SK-N-SH treated with all-trans-retinoic acid at 6 μM for 48 hours (cell line): ENCODE measurements around the gene CDK10.

ENCODE experiments used
- ZFP3 ChIP-seq: fragments of 250-450 bp; sonication (Bioruptor Pico); IDR thresholded peaks from 2 replicates; pipeline ENCODE4 v1.5.0; 2020; ENCODE audit warnings: mild to moderate bottlenecking, moderate library complexity
- TF ChIP-seq, protein P1 (sequence below): fragments of 250-450 bp; sonication (Bioruptor Pico); IDR thresholded peaks from 2 replicates; pipeline ENCODE4 v1.8.0; 2020; ENCODE audit warnings: mild to moderate bottlenecking, moderate library complexity, borderline replicate concordance

DNA sequence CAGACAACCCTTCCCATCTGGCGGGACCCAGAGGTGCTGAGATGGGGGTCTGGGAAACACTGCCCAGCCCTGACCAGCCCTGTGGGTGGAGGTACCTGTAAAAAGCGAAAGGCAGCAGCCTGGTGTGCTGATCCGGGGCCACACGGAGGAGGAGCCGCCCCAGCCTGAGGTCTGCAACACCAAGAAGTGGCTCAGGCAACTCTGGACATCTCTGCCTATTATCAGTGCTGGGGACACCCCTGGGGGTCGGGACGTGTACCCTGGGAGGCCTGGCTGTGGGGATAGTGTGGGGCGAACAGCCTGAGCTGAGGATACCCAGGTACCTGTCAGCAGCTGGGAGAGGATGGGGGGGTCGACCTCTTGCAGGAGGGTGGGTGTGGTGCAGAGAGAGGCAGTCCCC lies 52.9 kb downstream of the CDK10 start:
- TF ChIP-seq ZFP3 (CRISPR knock-in tag), result no peak
- TF ChIP-seq, protein P1, sequence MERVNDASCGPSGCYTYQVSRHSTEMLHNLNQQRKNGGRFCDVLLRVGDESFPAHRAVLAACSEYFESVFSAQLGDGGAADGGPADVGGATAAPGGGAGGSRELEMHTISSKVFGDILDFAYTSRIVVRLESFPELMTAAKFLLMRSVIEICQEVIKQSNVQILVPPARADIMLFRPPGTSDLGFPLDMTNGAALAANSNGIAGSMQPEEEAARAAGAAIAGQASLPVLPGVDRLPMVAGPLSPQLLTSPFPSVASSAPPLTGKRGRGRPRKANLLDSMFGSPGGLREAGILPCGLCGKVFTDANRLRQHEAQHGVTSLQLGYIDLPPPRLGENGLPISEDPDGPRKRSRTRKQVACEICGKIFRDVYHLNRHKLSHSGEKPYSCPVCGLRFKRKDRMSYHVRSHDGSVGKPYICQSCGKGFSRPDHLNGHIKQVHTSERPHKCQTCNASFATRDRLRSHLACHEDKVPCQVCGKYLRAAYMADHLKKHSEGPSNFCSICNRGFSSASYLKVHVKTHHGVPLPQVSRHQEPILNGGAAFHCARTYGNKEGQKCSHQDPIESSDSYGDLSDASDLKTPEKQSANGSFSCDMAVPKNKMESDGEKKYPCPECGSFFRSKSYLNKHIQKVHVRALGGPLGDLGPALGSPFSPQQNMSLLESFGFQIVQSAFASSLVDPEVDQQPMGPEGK (CRISPR knock-in tag), result no peak
